ENCODE data around the gene KRT10.
A peak's percentile ranks its signal among the peaks of the same experiment; 100 is the strongest.

The KRT10 gene

GRCh38 chr17:40800381-40800780 lies 22.0 kb downstream of the KRT10 start:
- no peak for FAIRE-seq

GRCh38 chr17:40799859-40800258 lies 22.6 kb downstream of the KRT10 start, which contains the start of gene KRT28:
TSS of gene KRT28 (minus strand) at chr17:40799959. CDS start at chr17:40799893, 66 bp downstream.
- FAIRE-seq: no peak

DNA sequence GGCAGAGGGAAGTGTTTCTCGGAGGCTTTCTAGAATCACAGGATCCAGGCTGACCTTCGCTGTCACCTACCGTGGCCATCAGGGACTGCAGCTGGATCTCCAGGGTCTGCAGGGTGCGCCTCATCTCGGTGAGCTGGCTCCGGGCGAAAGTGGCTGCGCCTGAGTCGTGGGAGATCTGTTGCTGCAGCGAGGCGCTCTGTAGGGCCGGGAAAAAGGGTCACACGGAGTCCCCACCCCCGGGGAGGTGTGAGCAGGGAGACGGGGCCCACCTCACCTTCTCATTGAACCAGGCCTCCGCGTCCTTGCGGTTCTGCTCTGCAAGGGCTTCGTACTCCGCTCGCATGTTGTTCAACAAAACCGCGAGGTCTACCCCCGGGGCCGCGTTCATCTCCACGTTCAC lies 25.6 kb downstream of the KRT10 start:
- no peak for FAIRE-seq

DNA sequence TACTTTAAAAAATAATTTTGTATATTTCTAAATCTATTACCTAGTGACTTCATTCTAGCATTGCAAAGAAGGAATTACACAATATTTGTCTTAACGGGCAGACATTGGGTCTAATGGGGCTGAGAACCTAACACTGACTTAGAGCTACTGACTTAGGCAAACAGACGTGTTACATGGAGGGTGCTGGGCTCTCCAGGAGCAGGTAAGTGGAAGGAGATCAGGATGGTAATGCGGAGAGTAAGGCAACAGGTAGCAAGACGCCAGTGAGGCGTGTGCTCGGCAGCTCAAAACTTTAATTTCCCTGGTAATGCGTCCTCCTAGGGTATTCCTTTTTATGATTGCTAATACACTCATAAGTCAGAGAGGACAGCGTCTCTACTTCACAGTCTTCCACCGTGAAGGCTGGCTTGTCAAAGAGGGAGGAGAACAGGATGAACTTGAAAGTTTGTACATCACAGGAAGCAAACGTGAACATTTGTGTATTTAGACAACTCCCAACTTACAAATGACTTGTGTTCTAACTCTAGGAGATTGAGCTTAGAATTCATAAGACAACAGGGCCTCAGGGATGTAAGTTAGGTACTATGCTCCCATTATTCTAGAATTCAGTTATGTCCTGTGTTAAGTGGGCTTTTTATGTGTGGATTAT lies 27.3 kb downstream of the KRT10 start:
- no peak for FAIRE-seq

DNA sequence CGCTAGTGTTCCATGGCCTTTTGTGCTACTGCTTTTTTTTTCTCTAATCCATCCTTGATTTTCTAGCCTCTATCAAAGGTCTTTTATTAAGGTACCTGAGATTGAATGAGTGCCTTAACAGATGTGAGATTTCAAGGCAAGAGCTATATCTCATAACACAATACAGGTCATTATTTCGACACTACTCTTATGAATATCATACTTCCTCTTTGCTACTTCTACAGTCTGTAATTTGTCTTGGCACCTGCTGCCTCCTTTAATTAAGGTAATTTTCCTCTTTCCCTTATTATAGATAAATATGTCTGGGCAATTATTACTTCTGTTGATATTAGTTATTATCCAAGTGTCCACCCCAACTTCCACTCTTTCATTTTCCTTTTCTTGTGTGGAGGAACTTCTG lies 27.9 kb downstream of the KRT10 start:
- FAIRE-seq: no peak

DNA sequence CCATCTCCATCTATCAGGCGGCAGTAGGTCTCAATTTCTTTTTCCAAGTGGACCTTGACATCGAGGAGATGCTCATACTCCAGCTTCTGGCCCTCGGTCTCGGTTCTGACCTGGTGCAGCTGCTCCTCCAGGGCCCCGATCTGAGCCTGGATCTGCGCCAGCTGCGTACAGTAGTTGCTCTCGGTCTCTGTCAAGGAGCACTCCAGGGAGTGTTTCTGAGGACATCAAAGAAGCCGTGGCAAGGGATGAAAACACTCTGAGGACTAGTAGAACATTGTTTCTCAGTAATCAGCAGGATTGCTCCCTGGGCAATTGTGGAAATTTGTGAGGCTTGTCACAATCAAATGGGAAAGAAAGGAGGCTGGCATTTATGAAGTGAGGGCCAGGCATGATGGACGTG lies 28.6 kb downstream of the KRT10 start:
- no peak for FAIRE-seq

DNA sequence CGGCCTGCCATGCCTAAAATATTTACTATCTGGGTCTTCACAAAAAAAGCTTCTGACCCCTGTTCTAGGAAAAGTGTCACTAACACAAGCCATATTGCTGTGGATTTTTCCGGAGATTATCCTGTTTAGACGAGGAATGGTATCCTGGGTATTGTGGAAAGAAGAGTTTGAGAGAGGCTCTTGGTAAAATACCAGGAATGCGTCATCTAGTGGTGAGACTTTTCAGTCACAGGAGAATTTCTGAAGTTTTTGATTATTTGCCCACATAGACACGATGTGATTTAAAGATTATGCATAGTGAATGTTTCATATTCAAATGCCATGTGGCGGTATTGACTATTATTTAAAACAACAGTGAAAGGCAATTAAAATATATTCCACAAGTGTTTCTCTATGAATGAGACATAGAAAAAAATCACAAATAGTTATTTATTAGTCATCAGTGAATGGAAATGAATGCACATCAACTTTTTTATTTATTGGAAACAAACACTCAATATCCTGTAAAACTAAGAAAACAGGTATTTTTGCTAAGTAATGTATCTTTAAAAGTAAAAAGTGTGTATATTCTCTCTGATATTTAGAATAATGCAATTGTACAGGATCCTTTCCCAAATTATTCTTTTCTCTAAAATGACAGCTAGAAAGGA lies 30.5 kb downstream of the KRT10 start:
- FAIRE-seq: peak; percentile 82

DNA sequence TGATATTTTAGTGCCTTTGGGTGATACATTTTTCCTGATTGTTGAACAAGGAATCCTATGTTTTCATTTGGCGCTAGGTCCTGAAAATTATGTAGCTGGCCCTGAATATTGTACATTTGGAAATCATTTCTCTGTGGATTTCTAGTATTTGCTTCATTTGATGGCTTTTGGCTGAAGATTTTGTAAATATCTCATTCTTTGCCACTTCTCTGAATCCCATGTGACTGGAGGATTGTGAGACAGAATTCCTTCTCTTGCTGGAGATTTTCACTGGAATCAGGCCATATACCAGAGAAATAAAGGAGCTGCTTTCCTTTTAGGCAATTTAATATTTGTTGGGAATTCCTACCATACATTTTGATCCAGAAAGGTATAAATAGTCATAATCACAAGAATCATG lies 31.3 kb downstream of the KRT10 start:
- no peak for FAIRE-seq

- FAIRE-seq: no peak
These were observed 40.0 kb downstream of the KRT10 start, which contains the start of gene KRT27 for GRCh38 chr17:40782450-40782849. TSS of gene KRT27 (minus strand) at chr17:40782550. CDS start at chr17:40782493, 57 bp downstream.

DNA sequence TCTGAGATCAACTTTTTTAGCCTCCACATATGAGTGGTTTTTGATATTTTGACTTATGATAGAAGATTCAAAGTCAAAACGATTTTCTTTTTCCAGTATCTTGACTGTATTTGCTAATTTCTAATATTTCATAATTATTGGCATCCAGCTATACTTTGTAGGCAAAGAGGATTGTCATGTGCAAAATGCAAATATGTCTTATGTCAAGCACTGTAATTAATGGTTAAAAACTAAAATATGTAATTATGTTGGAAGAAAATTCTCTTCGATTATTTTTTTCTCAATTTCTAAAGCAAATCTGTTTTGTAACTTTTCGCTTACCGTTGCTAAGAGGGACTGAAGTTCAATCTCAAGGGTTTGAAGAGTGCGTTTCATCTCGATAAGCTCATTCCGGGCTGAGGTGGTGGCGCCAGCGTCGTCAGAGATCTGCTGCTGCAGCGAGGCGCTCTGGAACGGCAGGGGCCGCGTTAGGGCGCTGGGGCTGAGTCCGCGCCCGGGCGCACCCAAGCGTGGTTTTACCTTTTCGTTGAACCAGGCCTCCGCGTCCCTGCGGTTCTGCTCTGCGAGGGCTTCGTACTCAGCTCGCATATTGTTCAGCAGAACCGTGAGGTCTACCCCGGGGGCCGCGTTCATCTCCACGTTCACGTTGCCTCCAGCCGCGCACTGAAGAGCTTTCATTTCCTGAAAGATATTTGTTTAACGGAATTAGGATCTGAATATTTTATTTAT lies 43.1 kb downstream of the KRT10 start:
- no peak for FAIRE-seq

GRCh38 chr17:40778461-40778860 lies 44.0 kb downstream of the KRT10 start:
- FAIRE-seq: no peak

DNA sequence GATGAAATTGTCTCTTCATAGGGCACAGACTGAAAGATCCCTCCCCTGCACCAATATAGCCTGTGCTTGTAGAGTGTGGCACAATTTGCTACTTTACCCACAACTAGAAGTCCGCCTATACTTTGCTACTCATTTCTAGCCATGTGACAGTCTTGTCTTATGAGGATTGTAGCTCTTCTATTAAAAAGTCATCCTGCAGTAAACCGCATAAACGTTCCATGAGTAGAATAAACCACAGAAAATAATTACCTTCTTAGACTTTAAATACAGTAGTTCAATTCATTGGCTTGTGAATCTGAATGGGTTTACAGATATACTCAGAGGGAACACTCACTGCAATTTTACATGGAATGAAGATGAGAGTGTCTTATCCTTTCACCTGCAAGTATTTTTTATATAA lies 44.4 kb downstream of the KRT10 start:
- FAIRE-seq: no peak

DNA sequence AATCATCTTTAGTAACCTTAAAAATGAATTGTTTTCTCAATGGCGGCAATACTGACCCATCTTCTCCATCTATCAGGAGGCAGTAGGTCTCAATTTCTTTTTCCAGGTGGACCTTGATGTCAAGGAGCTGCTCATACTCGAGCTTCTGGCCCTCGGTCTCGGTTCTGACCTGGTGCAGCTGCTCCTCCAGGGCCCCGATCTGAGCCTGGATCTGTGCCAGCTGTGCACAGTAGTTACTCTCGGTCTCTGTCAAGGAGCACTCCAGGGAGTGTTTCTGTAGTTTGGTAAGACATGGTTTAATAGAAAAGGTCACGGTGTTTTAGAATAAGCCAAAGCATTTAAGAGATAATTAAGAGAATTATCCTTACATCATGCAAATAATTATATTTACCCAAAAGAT lies 45.0 kb downstream of the KRT10 start:
- no peak for FAIRE-seq

GRCh38 chr17:40775945-40776344 lies 46.5 kb downstream of the KRT10 start:
- FAIRE-seq: no peak

DNA sequence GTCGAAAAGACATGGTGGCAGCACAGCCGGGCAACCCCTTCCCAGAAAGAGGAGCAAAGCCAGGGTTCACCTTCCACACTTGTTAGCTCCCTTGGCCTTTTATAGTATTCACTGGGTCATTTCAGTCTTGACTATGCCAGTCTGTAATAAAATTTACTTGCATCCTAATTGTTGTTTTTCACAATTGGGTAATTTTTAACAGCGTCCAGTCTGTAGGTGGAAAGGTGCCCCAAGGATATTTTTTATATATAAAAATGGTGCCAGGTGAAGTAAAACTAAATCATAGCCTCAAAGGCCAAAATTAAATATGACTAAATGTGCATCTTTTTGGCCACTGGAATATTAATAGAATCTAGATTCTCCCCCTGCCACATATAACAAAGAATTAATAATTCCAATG lies 50.3 kb downstream of the KRT10 start, which contains the start of gene KRT26:
KRT26 (minus strand) TSS at position 101 of the 400 bp plus-strand sequence; CDS start at position 13, 88 bp downstream.
- no peak for FAIRE-seq
